Testis (tissue), 2 donors: Measurements from ENCODE around the gene ALG3.

ENCODE experiments used
- CTCF ChIP-seq, 3 experiments: fragments of 450-650 bp in 2 of 3; fragments of 200-600 bp in 1 of 3; sonication (generic) in 1 of 3; IDR thresholded peaks; one replicate each; pipeline ENCODE4 v1.5.1; 2016 to 2019; ENCODE audit warnings: antibody characterized with exemption in 3 of 3, mild to moderate bottlenecking in 2 of 3, moderate library complexity in 1 of 3
- POLR2A ChIP-seq: fragments of 450-650 bp; IDR thresholded peaks from one replicate; pipeline ENCODE4 v1.6.1; 2017; ENCODE audit warnings: antibody characterized with exemption, mild to moderate bottlenecking, moderate library complexity

DNA sequence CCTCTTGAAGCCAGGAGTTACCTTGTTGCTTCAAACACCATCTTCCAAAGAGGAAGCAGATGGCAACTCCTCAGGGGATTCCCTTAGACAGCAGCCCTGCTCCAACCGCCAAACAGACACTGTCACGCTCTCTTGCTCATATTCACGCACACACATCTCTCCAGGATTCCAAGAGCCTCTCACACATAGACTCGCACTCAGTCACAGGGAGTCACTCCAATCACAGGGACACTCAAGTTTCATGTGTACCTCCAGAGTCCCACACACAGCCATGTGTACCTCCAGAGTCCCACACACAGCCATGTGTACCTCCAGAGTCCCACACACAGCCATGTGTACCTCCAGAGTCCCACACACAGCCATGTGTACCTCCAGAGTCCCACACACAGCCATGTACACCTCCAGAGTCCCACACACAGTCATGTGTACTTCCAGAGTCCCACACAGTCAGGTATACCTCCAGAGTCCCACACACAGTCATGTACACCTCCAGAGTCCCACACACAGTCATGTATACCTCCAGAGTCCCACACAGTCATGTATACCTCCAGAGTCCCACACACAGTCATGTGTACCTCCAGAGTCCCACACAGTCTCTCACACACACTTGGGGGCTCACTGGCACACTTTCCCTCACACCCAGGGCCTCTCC is 13.3 kb downstream of the ALG3 start:
- TF ChIP-seq CTCF (IDR thresholded peaks at IDR 0.05) (no peak), POLR2A (no peak)
